GM19099 (cell line): ENCODE data around the gene CA9.

Experiments
- POLR2A ChIP-seq: IDR thresholded peaks from 3 replicates; pipeline ENCODE4 v1.6.1; 2011; ENCODE audit warnings: low read depth; ENCODE audit not compliant: insufficient read length; ENCODE audit errors: extremely low read depth

Gene CA9

GRCh38 chr9:35665471-35665818 lies 8.3 kb upstream of the CA9 start:
- TF ChIP-seq POLR2A, result no peak

- no peak for TF ChIP-seq POLR2A
These were observed 7.7 kb upstream of the CA9 start for GRCh38 chr9:35666045-35666444.

- TF ChIP-seq POLR2A, result no peak
These were observed 7.2 kb upstream of the CA9 start for GRCh38 chr9:35666549-35666948.

- TF ChIP-seq POLR2A, result no peak
These were observed 5.8 kb upstream of the CA9 start for GRCh38 chr9:35667939-35668338.

- no peak for TF ChIP-seq POLR2A
These were observed 4.2 kb upstream of the CA9 start for GRCh38 chr9:35669331-35670145.

- TF ChIP-seq POLR2A, result no peak
These were observed 265 bp downstream of the CA9 start for GRCh38 chr9:35674025-35674361.

- no peak for TF ChIP-seq POLR2A
These were observed 1.5 kb downstream of the CA9 start for GRCh38 chr9:35675204-35675603.

- TF ChIP-seq POLR2A, result no peak
These were observed 2.1 kb downstream of the CA9 start for GRCh38 chr9:35675732-35676392.

GRCh38 chr9:35679091-35679490 lies 5.4 kb downstream of the CA9 start:
- TF ChIP-seq POLR2A, result no peak

GRCh38 chr9:35679766-35680330 lies 6.1 kb downstream of the CA9 start:
- TF ChIP-seq POLR2A, result no peak

- TF ChIP-seq POLR2A, result no peak
These were observed 6.8 kb downstream of the CA9 start for GRCh38 chr9:35680331-35681105.

- no peak for TF ChIP-seq POLR2A
These were observed 7.7 kb downstream of the CA9 start for GRCh38 chr9:35681341-35682002.

- no peak for TF ChIP-seq POLR2A
These were observed 8.3 kb downstream of the CA9 start for GRCh38 chr9:35682051-35682450.

GRCh38 chr9:35682520-35683315 lies 9.0 kb downstream of the CA9 start:
- no peak for TF ChIP-seq POLR2A

GRCh38 chr9:35683323-35683722 lies 9.6 kb downstream of the CA9 start:
- TF ChIP-seq POLR2A, result no peak

- TF ChIP-seq POLR2A, result no peak
These were observed 11.2 kb downstream of the CA9 start for GRCh38 chr9:35684921-35685320.
